ENCODE results near the gene CD99L2. TPM values are rescaled to one million over a fixed set of nuclear protein-coding genes. Genes with fewer than 3 reads are reported as not detected.

Gene CD99L2
- total and polyA plus RNA-seq, 10 of the 15 experiments (the other 5 are each of a cell fraction or from before 2014, with no cell fraction given), result 1.1 to 22.9 (median 13.0) TPM

- Histone ChIP-seq H3K4me3 (no peak overlapping the region), H3K79me2 (ENCODE audit: control insufficient read depth, insufficient read depth, low read length) (no peaks in the 10 kb centered on the region; the same call in 1 of the 2 replicates), H3K4me2 (ENCODE audit: control insufficient read depth, insufficient read depth) (no peak overlapping the region), H3K9me3 (replicated peaks; ENCODE audit: control insufficient read depth, insufficient read depth, low read length) (peaks cover 1% of the 10 kb centered on the region; the same call in 2 of the 3 replicates), H3K4me1 (ENCODE audit: control insufficient read depth, insufficient read depth, low read length) (peaks cover 7% of the 10 kb centered on the region), H2AFZ (ENCODE audit: control insufficient read depth, low read depth, low read length) (no peak overlapping the region), H3K27ac (ENCODE audit: control insufficient read depth, insufficient read depth) (no peak overlapping the region), H4K20me1 (ENCODE audit: control insufficient read depth, insufficient read depth) (no peaks in the 10 kb centered on the region), H3K27me3 (replicated peaks in 1 of 2; ENCODE audit: control insufficient read depth in 2 of 2, insufficient read depth in 2 of 2, low read length in 1 of 2) (no peaks in the 10 kb centered on the region), H3K36me3 (ENCODE audit: control insufficient read depth in 2 of 2, insufficient read depth in 2 of 2, low read length in 1 of 2) (no peaks in the 10 kb centered on the region), H3K9ac (ENCODE audit: control insufficient read depth, insufficient read depth, low read length) (no peak overlapping the region)
- intact Hi-C loops (cut with micrococcal nuclease; ENCODE audit: unreplicated experiment) (no loop called here), in situ Hi-C loops (cut with MboI) (no loop called here)
- ChIA-PET CTCF (no interaction called here), SMC1A (ENCODE audit: uncharacterized antibody, unreplicated experiment) (no interaction called here), RAD21 (ENCODE audit: unreplicated experiment) (no interaction called here), POLR2A (no interaction called here)
- no peak for ATAC-seq
- 46% methylated on average over 8 of the region's 8 CpGs for WGBS (ENCODE audit: insufficient coverage, insufficient replicate concordance, low lambda C conversion rate, missing lambda C conversion rate)
- DNase-seq (ENCODE audit: low read depth, low spot score), result no peak
- no TSS peak for BruUV-seq (replicated peaks)
- TF ChIP-seq BACH1 (IDR thresholded peaks at IDR 0.05; ENCODE audit: borderline replicate concordance) (no peak), TCF3 (IDR thresholded peaks at IDR 0.05; ENCODE audit: borderline replicate concordance, insufficient read depth, low read depth, low read length) (no peak), KDM1A (IDR thresholded peaks at IDR 0.05; ENCODE audit: borderline replicate concordance) (no peak), ASH2L (IDR thresholded peaks at IDR 0.05; ENCODE audit: borderline replicate concordance, low read depth) (no peak), IRF4 (IDR thresholded peaks at IDR 0.05; ENCODE audit: low read depth, low read length) (no peak), GABPA (IDR thresholded peaks at IDR 0.05; ENCODE audit: low read depth) (no peak), PKNOX1 (IDR thresholded peaks at IDR 0.05) (no peak), FOXK2 (IDR thresholded peaks at IDR 0.05) (no peak), NFIC (IDR thresholded peaks at IDR 0.05; ENCODE audit: low read depth, low read length) (no peak), KLF5 (IDR thresholded peaks at IDR 0.05; ENCODE audit: partially characterized antibody) (no peak), ZNF384 (IDR thresholded peaks at IDR 0.05; ENCODE audit: borderline replicate concordance, low read depth, low read length) (no peak), NRF1 (conservative IDR thresholded peaks at IDR 0.05; ENCODE audit: low read depth, low read length) (no peak)
- FAIRE-seq, result no peak
Observed at GRCh38 chrX:150872773-150873336, 25.6 kb downstream of the CD99L2 start.

Measured in GM12878 (cell line).